ELR (cell line): Measurements from ENCODE around the gene GMNN.
A peak's percentile ranks its signal among the peaks of the same experiment; 100 is the strongest.
"Not testable (repeated sequence)": the region's sequence is repeated elsewhere in the genome, so short reads cannot be mapped to it uniquely, and the experiment has no call there.

Experiments used
- DNase-seq: peaks from one replicate; pipeline ENCODE4 v3.0.0-alpha.2; 2015; ENCODE audit warnings: low read depth

GMNN gene

DNA sequence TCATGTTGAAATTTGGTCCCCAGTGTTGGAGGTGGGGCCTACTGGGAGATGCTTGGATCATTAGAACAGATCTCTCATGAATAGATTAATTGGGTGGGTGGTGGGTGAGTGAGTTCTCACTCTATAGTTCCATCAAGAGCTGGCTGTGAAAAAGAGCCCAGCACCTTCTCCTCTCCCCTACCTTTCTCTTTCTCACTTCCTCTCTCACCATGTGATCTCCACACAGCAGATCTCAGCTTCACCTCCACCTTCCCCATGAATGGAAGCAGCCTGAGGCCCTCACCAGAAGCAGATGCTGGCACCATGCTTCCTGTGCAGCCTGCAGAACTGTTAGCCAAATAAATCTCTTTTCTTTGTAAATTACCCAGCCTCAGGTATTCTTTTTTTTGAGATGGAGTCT is 12.9 kb upstream of the GMNN start:
- no peak for DNase-seq

GRCh38 chr6:24763578-24763977 is 11.2 kb upstream of the GMNN start:
- DNase-seq = no peak

- not testable (repeated sequence) for DNase-seq
These were observed 9.6 kb upstream of the GMNN start for GRCh38 chr6:24764833-24765828.

- not testable (repeated sequence) for DNase-seq
These were observed 8.8 kb upstream of the GMNN start for GRCh38 chr6:24765968-24766367.

- DNase-seq = peak; percentile 72
These were observed 7.9 kb upstream of the GMNN start for GRCh38 chr6:24766680-24767462.

GRCh38 chr6:24768361-24768760 is 6.4 kb upstream of the GMNN start:
- no peak for DNase-seq

DNA sequence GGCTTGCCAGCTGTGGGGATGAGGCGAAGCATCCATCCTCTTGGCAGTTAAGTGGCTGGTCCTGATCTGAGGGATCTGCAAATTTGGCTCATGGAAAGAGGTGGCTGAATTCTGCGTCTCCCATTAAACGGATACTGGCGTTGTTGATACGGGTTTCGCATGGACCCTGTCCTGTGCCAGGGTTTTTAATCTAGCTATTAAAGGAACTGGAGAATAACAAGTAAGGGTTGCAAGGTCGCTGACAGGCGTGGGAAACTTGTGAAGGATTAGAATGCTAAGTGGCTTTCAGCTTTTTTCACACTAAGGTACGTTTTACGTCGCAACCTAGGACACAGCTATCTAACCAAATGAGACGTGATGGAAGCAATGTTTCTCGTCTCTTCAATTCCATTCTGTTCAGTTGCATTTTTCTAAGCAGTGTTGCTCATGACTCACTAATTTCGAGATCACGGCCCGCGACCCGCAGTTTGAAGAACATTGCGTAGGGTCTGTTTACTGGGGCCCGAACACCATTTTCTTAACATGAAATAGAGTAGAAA is 852 bp downstream of the GMNN start:
- peak; percentile 74 for DNase-seq

DNA sequence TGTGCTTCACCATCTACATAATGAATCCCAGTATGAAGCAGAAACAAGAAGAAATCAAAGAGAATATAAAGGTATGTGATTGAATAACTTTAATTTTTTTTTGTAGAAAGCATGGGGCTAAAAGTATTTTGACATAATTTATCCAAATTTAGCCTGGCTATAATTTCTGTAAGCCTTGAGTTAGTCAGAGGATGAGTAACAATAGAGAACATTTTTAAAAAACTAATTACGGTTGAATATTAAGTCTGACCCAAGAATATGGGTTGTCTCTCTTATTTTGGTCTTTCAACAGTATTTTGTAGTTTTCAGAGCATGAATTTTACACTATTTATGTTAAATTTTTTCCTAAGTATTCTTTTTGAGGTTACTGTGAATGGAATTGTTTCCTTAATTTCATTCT is 2.5 kb downstream of the GMNN start:
- peak; percentile 36 for DNase-seq

- no peak for DNase-seq
These were observed 3.4 kb downstream of the GMNN start for GRCh38 chr6:24778121-24778520.

DNA sequence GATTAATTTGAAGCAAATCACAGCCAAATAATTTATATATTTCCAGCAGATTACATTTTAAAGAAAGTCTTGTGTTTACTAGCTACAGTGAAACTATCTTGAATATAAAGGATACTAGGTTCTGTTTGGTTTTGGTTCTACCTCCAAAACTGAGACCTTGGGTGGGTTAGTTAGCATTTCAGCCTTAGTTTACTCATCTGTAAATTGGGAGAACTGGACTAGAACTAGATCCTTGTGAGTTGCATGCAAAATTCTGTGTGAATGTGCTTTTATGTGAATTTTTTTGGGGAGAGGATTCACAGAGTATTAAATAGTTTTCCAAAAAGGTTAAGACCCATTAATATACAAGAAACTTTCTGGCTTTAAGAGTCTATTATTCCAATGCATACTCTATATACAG is 4.1 kb downstream of the GMNN start:
- no peak for DNase-seq

- DNase-seq = no peak
These were observed 4.8 kb downstream of the GMNN start for GRCh38 chr6:24779416-24780016.

GRCh38 chr6:24780206-24780605 is 5.5 kb downstream of the GMNN start:
- no peak for DNase-seq

GRCh38 chr6:24788031-24788665 is 13.4 kb downstream of the GMNN start:
- peak; percentile 47 for DNase-seq

DNA sequence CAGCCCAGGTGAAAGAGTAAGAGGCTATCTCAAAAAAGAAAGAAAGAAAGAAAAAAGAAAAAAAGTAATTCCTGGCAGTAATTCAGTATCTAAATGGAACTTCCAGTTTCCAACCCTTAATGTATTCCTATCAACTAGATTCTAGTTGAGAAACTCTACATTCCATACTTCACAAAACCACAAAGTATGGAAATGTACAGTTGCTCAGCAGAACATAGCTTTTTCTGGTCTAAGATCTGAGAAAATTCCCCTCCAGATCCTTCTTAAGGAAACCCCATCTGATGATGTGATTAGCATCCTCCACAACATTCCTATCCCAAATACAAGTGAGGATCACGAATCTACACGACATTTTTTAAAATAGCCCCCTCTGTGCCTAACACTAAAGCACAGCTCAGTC is 20.4 kb downstream of the GMNN start:
- DNase-seq = no peak

GRCh38 chr6:24796616-24797290 is 22.0 kb downstream of the GMNN start:
- no peak for DNase-seq

DNA sequence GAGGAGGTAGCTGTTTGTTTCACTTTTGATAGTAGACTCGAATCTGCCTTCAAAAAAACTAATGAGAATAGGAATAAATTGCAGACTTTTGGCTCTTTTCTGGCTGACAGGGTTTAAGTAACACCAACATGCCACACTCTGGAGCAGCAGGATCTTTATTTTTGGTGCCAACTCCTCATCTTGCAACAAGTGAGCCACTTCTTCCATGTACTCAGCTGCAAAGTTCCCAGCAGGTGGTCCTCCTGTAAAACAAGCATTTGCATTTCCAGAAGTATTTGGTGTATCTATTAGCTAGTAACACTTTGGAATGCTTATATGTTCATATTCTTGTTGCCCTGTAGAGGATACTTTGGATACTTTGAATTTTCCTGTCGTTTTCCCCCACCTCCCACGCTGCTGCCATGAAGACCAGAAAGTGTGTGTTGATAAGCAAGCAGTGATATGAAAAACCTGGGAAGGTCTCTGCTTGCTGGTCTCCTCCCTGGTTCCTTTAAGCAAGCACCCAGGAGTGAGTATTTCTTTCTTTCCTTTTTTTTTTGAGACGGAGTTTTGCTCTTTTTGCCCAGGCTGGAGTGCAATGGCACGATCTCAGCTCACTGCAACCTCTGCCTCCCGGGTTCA is 23.0 kb downstream of the GMNN start:
- no peak for DNase-seq

GRCh38 chr6:24798740-24799540 is 24.2 kb downstream of the GMNN start, which contains the start of gene ARMH2:
TSS of gene ARMH2 (minus strand) at chr6:24798917. CDS start at chr6:24798857, 60 bp downstream.
- no peak for DNase-seq

GRCh38 chr6:24799541-24799915 is 24.8 kb downstream of the GMNN start:
- no peak for DNase-seq

DNA sequence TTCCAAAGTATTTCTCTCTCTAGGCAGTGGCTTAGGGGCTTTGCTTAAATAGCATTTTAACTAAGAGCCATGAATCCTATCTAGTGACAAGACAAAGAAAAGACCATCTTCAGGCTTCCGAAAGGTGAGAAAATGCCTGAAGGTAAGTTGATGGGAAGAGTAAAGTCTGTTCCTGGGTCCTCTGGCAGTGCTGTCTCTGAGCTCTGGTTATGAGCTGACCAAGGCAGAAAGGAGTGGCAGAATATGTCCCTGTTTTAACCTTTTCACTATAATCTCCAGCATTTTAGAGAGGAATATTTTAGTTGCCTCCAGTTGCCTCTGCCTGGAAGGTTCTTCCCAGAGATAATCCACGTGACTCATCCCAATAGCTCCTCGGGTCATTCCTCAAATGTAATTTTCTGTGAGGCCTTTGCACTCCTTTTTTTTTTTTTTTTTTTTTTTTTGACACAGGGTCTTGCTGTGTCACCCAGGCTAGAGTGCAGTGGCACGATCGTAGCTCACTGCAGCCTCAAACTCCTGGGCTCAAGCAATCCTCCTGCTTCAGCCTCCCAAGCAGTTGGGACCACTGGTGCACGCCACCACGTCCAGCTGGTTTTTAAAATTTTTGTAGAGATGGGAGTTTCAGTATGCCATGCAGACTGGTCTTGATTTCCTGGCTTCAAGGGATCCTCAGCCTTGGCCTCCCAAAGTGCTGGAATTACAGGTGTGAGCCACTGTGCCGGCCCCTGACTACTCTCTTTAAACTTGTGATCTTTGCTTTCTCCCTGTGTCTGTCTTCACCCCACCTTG is 27.7 kb downstream of the GMNN start:
- DNase-seq = no peak
